GM18526 (cell line): ENCODE results near the gene TXN.

Source experiments
- POLR2A ChIP-seq: IDR thresholded peaks from 3 replicates; pipeline ENCODE4 v1.6.1; 2011; ENCODE audit not compliant: insufficient read length; ENCODE audit errors: extremely low read depth

Gene TXN

DNA sequence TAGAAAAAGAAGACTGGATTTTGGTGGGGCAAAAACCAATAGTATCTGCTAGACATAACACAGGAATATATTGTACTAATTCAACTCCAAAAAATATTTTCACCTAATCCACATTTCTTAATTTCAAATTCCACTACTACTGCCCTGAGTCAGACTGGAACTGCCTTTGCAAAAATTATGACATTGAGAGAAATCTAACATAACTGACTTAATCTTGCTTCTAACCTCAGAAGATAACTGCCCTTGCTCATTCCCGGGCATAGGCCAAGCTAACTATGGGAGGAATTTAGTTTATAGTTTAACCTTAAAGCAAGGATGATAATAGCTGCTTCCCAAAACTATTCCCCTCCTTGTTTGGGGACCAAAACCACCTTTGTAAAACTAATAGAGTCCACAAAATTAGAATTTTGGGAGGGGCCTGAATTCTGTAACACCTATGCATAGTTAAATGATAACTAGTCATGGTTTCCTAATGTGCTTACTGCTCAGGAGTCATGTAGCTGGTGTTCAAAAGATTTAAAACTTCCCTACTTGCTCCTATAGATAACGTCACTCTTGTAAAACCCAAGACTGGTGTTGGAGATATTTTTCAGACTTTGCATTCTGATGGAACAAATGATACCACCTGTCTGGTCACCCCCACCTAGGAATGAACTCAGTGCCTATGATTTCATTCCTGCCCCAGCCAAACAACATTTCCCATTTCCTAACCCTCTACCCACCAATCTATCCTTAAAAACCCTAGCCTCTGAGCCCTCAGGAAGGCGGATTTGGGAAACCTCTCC lies 14.1 kb upstream of the TXN start:
- no peak for TF ChIP-seq POLR2A

DNA sequence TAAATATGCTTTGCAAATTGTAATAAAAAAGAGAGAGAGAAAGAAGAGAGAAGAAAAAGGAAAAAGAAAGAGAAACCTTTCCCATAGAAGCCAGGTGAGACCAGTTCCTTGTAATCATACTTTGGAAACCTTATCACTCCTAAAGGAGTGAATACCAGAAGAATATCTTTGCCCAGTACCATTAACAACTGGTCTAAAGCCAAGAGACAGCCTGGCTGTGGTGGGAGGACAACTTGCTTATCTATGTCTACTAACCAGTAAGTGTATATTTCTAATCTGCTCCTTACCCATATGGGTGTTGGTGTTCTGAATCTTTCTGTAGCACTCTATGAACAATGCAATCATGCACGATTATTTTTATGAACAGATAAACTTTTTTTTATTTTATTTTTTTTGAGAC lies 10.5 kb upstream of the TXN start:
- TF ChIP-seq POLR2A = no peak

DNA sequence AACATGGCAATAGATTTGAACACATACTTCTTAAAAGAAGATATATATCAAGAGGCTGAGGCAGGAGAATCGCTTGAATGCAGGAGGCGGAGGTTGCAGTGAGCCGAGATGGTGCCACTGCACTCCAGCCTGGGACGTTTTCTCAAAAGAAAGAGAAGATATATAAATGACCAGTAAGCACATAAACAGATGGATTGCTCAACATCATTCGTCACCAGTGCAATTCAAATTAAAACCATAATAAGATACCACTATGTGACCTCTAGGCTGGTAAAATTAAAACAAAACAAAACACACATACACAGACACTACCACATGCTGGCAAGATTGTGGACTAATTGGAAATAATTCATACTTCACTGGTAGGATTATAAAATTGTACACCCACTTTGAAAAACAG lies 5.3 kb upstream of the TXN start:
- TF ChIP-seq POLR2A = no peak

DNA sequence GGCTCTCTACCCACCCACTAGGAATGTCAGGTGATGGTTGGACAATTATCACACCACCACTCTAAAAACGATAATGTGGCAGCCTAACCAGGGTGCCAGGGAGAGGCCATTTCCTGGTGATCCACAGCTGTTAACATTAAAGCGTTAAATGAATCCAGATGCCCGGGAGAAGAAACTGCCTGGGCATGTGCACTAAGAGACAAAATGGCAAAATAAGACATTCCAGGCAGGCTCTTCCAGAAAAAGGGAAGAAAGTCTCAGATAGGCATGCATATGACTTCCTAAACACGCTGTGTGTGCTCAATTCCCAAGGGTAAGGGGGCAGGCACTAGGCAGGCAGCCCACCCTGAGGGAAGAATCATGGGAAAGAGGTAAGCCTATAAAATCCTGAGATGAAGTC lies 4.6 kb upstream of the TXN start:
- TF ChIP-seq POLR2A = no peak

DNA sequence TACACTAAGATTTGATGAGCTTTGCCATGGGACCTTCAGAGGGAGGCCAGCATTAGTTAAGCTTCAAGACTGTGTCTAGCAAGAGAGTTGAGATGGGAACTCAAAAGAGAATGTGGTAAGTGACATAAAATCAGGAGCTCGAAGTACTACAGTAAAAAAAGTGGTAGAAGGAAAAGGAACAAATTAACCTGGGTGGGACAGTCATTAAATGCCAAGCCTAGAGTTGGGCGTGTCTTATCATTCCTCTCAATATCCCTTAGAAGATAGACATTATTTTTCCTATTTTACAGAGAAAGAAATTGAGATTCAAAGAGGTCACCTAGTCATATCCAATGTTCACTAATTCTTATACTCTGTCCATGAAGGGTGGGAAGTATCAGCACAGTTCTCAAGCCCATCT lies 3.3 kb upstream of the TXN start:
- TF ChIP-seq POLR2A = no peak

DNA sequence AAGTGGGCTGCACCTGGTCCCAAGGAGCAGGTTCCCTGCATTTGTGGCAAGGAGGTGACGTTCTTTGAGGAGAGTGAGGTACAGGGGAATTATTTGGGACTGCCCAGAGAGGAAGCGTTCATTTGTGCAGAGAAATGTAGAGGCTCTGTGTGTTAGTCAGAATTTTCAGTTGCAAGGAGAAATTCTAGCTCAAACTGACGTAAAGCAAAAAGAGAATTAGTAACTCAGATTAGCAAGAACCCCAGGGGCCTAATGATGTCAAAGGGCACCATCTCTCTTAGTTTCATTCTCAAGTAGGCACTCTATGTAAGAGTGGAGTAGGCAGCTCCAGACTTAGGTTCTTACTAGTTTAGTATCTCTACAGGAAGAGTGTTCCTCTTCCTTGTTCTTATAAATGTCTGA lies 2.4 kb upstream of the TXN start:
- no peak for TF ChIP-seq POLR2A

DNA sequence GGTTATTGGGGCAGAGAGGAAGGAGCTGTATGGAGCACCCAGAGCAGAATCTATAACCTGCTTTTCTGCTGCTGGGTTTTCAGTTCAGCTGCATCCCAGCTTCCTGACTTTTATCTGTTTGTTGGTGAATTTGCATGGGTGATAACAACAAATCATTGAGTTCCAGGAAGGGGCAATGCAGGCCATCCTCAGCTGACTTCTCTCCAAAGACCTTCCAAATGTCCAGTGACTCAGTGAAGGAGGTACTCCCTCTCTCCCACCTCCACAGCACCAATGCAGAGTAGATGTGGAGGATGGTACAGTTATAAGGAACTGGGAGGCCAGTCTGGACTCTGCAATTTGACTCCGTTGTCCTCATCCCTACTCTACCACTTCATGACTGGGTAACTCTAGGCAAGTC lies 1.6 kb upstream of the TXN start:
- no peak for TF ChIP-seq POLR2A

DNA sequence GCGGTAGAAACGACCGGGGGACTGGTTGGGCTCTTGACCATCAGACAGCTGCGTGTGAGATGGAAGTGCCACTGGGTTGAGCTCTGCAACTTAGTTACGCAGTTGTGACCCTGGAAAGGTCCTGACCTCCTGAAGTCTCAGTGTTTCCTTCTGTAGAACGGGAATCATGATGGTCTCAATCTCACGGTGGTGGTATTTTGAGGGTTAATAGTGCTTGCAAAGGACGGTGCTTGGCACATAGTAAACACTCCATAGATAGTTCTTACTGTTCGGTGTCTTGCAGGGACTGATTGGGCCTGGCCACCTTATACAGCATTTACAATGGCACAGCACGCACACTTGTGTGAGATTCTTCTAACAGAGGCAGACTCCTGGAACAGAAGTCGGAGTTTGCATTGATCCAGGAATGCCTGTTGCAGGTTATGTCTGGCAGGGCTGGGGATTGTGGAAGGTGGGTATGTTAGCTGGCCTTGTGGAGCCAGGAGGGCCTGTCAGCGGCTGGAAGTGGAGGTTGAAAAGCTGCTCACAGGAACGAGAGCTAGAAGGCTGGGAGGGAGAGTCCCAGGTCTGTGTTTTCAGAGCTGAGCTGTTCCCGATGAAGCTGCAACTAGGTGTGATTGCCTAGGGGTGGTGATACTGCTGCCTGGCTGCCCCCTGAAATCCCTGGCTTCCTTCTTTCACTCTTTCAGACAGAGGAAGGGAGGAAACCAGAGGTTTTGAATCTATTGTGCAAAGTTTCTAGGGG lies 962 bp upstream of the TXN start:
- no peak for TF ChIP-seq POLR2A

DNA sequence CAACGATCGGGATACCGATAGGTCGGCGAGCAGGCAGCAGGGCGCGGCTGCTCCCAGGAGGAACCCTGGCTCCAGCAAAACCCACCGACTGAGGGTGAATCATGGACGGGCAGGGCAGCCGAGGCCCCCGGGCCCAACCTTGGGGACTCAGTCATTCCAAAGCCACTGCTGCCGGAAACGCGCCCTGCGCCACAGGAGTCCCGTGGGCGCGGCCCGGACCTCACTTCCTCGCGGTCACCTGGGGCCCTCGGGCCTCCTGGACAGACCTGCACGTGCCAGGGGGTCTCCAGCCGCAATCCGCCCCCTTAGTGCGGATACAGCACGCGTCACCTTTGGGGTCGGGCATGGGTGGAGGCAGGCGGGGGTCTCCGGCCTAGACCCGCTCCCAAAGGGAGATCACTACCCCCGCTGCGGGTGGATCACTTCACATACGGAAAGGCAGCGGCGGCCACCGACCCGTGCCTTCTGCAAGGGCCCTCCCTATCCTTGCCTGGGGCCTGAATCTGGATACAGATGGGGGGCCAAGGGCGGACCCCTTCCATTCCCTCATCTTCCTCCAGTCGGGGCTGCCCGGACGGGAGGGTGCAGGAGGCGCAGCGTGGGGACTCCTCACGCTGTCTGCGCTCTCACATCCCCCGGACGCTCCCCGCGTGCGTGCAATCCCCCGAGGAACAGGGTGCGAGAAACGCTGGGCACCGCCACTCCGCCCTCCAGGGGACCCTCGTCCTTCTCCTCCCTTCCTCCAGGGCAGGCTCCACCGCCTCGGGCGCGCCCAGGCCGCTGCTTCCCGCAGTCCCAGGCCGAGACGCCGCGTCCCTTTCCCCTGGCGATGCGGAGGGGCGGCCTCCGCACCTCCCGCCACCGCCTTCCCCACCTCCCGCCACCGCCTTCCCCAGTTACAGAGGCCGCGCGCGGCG lies 586 bp downstream of the TXN start:
- peak; percentile 9 for TF ChIP-seq POLR2A

DNA sequence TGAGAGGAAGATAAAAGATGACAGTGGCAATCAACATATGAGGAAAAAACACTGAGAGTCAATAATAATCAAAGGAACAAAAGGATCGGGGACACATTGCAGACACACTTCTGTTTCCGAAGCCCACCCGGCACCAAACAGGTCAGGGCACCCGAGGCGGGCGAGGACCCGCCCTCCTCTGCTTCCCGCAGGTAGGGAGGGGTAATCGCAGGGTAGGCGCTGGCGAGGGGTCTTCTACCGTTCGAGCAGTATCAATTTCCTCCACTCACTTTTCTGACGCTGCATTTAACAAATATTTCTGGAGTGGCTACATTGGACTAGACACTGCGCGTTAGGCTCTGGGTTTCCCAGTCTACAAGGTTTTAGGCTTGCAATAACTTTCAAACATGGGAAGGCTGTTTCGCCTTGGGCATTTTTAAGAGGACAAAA lies 1.3 kb downstream of the TXN start:
- TF ChIP-seq POLR2A = no peak

DNA sequence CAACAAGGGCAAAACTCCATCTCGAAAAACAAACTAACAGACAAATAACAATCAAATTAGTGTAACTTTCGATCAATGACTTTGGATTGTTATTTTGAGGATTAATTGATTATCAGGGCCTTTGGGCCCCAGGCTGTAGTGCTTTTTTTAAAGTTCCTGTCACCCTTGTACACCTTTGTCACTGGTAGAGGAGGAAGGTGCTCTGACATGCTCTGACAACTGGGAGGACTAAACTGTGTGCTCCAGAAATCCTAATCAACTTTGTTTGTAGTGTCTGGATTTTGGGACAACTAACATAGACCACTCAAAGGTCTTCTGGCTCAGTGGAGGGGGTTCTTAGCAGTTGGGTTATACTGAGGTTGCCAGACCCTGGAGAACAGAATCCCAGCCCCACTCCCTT lies 1.8 kb downstream of the TXN start:
- TF ChIP-seq POLR2A = no peak

DNA sequence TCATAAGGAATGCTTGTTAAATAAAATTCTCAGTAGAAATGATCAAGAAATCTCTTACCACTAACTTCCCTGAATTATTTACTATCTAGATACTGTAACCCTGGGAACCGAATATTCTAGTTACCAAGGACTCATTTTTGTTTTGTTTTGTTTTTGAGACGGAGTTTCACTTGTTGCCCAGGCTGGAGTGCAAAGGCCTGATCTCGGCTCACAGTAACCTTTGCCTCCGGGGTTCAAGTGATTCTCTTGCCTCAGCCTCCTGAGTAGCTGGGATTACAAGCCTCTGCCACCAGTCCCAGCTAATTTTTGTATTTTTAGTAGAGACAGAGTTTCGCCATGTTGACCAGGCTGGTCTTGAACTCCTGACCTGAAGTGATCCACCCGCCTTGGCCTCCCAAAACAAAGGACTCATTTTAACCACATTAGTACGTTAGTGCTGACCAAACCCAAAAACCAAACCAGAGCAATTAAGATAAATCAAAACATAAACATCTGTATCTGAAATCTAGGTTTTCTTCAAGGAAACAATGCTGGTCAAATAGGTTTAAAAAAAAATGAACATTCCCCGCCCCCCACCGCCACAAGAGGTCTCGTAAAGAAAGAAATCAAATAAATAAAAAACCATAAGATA lies 3.7 kb downstream of the TXN start:
- no peak for TF ChIP-seq POLR2A

DNA sequence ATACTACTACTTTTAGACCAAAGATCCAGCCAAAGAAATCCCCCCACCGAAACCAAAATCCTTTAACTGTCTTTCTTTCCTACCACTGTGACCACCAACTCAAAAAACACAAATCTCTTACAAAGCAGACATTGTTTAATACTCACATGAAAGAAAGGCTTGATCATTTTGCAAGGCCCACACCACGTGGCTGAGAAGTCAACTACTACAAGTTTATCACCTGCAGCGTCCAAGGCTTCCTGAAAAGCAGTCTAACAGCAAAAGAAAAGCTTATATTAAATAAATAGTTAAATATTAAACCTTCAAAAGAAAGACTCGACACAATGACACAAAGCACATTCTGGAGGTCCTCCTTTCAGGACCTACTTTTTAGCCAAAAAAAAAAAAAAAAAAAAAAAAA lies 5.1 kb downstream of the TXN start:
- TF ChIP-seq POLR2A = no peak

DNA sequence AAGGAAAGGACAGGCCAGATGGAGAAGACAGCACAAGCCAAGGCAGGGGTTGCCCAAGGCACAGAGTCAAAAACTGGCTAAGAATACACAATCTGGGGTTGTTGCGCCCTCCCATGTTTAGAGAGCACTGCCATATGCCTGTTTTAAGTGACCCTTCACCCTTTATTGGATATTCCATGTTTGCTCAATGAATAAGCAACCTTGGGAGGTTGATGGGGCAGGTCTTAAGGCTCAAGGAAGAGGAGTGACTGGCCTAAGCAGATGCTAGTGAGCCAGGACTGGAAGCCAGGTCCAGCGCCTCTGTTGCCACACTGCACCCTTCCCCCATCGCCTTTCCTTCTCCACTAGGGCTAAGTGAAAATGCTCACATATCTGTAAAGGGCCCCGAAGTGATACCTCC lies 6.7 kb downstream of the TXN start:
- TF ChIP-seq POLR2A = no peak

DNA sequence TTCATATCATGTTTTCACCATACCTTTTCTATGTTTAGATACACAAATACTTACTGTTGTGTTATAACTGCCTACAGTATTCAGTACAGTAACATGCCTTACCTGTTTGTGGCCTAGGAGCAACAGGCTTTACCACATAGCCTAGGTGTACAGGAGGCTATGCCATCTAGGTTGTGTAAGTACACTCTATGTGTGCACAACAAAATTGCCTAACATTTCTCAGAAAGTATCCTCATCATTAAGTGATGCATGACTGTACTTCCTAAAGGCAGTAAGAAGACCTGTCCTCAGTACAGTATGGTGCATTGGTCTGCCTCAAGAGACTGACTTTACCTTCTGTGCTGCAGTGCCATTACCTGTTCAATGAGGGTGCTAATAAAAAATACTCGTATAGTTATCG lies 7.9 kb downstream of the TXN start:
- no peak for TF ChIP-seq POLR2A
